ENCODE results near the gene PGLYRP1.

PGLYRP1 gene

DNA sequence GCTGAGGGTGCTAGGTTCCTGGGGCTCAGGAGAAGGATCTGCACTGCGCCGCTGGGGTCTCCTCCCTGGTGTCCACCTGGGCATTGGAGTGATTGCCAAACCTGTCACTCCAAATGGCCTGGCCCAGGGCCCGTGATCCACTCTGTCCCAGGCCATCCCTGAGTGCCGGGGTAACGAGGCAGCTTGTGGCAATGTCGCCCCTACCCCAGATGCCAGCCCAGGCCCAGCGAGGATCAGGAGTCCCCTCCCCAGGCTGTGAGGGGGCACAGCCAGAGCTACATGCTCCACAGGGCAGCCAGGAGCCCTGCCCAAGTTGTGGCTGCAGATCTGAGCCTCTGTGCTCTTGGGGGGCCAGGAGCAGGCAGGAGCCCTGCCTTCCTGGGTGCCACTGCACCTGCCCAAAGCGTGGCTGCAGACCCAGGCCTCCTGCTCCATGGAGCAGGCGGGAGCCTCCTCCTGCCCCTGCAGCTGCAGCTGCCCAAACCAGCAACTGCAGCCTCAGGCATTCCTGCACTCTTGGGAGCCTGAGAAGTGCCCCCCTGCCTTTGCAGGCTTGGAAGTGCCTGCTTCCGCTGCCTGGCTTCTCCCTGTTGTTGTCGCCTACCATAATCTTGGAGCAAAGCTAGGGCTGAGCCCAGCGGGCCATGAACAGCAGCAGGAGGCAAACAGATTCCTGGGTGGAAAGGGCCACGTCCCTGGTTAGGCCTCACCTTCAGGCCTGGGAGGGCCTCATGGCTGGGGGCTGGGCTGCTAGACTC is 13.3 kb upstream of the PGLYRP1 start:
- no peak overlapping the region for H3K27ac ChIP-seq
- TF ChIP-seq, protein P1, sequence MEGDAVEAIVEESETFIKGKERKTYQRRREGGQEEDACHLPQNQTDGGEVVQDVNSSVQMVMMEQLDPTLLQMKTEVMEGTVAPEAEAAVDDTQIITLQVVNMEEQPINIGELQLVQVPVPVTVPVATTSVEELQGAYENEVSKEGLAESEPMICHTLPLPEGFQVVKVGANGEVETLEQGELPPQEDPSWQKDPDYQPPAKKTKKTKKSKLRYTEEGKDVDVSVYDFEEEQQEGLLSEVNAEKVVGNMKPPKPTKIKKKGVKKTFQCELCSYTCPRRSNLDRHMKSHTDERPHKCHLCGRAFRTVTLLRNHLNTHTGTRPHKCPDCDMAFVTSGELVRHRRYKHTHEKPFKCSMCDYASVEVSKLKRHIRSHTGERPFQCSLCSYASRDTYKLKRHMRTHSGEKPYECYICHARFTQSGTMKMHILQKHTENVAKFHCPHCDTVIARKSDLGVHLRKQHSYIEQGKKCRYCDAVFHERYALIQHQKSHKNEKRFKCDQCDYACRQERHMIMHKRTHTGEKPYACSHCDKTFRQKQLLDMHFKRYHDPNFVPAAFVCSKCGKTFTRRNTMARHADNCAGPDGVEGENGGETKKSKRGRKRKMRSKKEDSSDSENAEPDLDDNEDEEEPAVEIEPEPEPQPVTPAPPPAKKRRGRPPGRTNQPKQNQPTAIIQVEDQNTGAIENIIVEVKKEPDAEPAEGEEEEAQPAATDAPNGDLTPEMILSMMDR (conservative IDR thresholded peaks at IDR 0.05; ENCODE audit: low read depth), result no peak
- CTCF ChIA-PET, result interaction anchor here (0.6 to 1.1 kb wide), 4 partner anchors 8 to 411 kb away, joined by 3 to 7 read pairs (median 6); no protein-coding TSS in a partner anchor
- POLR2A ChIA-PET (ENCODE audit: low non-redundant PET), result interaction anchor here (0.6 kb wide), 1 partner anchor 526 kb away, joined by 3 read pairs; no protein-coding TSS in a partner anchor
- no peak for DNase-seq (ENCODE audit: low spot score)

DNA sequence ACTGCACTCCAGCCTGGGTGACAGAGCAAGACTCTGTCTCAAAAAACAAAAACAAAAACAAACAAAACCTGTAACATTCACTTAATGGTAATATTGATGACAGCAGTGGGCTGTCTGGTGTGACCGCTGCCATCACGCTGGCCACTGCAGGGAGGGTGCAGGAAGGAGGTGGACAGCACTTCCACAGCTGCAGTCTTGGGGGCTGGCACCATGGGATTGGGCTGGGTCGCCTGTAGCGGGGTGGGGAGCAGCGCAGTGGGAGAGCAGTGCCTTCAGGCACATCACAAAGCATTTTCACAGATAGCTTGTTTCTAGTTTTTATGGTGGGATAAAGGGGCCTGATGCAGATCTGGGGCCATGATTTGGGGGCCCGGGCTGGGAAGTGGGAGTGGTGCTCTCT is 12.7 kb upstream of the PGLYRP1 start:
- DNase-seq (ENCODE audit: low spot score), result no peak
- POLR2A ChIA-PET (ENCODE audit: low non-redundant PET), result interaction anchor here (0.6 kb wide), 1 partner anchor 526 kb away, joined by 3 read pairs; no protein-coding TSS in a partner anchor
- TF ChIP-seq, protein P1 (conservative IDR thresholded peaks at IDR 0.05; ENCODE audit: low read depth), result no peak
- no peak overlapping the region for H3K27ac ChIP-seq
- CTCF ChIA-PET, result interaction anchor here (1.0 kb wide), 1 partner anchor 42 kb away, joined by 3 read pairs; no protein-coding TSS in a partner anchor

GRCh38 chr19:46033401-46033800 is 10.5 kb upstream of the PGLYRP1 start:
- ChIA-PET CTCF (interaction anchor here (0.9 to 1.0 kb wide), 2 partner anchors 44 to 45 kb away, joined by 3 to 13 read pairs; no protein-coding TSS in a partner anchor), POLR2A (ENCODE audit: low non-redundant PET) (no interaction called here)
- TF ChIP-seq, protein P1 (conservative IDR thresholded peaks at IDR 0.05; ENCODE audit: low read depth), result no peak
- H3K27ac ChIP-seq, result no peak overlapping the region
- no peak for DNase-seq (ENCODE audit: low spot score)

- DNase-seq (ENCODE audit: low spot score), result no peak
- CTCF ChIA-PET, result interaction anchor here (0.7 to 1.2 kb wide), 4 partner anchors 16 to 46 kb away, joined by 4 to 13 read pairs (median 7); no protein-coding TSS in a partner anchor
- POLR2A ChIA-PET (ENCODE audit: low non-redundant PET), result no interaction called here
- TF ChIP-seq, protein P1 (conservative IDR thresholded peaks at IDR 0.05; ENCODE audit: low read depth), result no peak
- no peak overlapping the region for H3K27ac ChIP-seq
Observed at GRCh38 chr19:46032597-46033025, 9.8 kb upstream of the PGLYRP1 start.

- no peak overlapping the region for H3K27ac ChIP-seq
- DNase-seq (ENCODE audit: low spot score), result no peak
- ChIA-PET CTCF (interaction anchor here (0.7 to 1.2 kb wide), 3 partner anchors 15 to 46 kb away, joined by 4 to 10 read pairs (median 4); no protein-coding TSS in a partner anchor), POLR2A (ENCODE audit: low non-redundant PET) (no interaction called here)
- TF ChIP-seq, protein P1 (conservative IDR thresholded peaks at IDR 0.05; ENCODE audit: low read depth), result no peak
Observed at GRCh38 chr19:46031781-46032596, 9.1 kb upstream of the PGLYRP1 start.

All from RWPE1 (cell line).